Measurements from ENCODE around the gene RERE. TPM values are rescaled to one million over a fixed set of nuclear protein-coding genes. Genes with fewer than 3 reads are reported as not detected.
A peak's percentile ranks its signal among the peaks of the same experiment; 100 is the strongest.

The RERE gene
- total RNA-seq, 2 experiments from 2014 or later, result 45.8 to 57.1 TPM

DNA sequence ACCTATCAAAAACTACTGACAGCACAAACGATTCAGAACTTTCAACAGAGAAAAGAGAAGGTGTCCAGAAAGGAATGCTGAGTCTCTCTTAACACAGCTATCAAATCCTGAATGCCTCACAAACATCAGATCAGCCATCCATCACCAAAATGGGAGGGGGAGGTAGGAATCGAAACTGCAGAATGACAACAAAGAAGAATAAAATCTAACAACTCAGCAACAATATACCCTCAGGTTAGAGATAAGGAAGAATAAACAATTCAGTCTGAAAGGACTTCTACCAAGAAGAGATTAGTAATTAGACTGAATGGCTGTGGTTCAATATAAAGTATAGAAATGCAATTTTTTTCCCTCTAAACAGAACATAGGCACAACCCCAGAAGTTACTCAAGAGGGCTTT lies 94.4 kb downstream of the RERE start:
- Mint-ChIP-seq H3K27me3 (no peaks in the 10 kb centered on the region), H3K9me3 (no peaks in the 10 kb centered on the region), H3K4me3 (no peak overlapping the region), H3K27ac (no peak overlapping the region), H3K36me3 (ENCODE audit: low read depth) (no peaks in the 10 kb centered on the region), H3K4me1 (ENCODE audit: low read depth) (peaks cover 17% of the 10 kb centered on the region)
- no peak for ATAC-seq
- intact Hi-C loops (cut with micrococcal nuclease), result loop anchor here (10.0 kb wide), 1 partner anchor 122 kb away; no protein-coding TSS in a partner anchor
- TF ChIP-seq, protein P1, sequence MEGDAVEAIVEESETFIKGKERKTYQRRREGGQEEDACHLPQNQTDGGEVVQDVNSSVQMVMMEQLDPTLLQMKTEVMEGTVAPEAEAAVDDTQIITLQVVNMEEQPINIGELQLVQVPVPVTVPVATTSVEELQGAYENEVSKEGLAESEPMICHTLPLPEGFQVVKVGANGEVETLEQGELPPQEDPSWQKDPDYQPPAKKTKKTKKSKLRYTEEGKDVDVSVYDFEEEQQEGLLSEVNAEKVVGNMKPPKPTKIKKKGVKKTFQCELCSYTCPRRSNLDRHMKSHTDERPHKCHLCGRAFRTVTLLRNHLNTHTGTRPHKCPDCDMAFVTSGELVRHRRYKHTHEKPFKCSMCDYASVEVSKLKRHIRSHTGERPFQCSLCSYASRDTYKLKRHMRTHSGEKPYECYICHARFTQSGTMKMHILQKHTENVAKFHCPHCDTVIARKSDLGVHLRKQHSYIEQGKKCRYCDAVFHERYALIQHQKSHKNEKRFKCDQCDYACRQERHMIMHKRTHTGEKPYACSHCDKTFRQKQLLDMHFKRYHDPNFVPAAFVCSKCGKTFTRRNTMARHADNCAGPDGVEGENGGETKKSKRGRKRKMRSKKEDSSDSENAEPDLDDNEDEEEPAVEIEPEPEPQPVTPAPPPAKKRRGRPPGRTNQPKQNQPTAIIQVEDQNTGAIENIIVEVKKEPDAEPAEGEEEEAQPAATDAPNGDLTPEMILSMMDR (IDR thresholded peaks at IDR 0.05), result no peak
- DNase-seq, result no peak
- ChIA-PET POLR2A (no interaction called here), CTCF (interaction anchor here (0.9 to 11.8 kb wide), 5 partner anchors 16 to 161 kb away, joined by 3 to 147 read pairs (median 5); no protein-coding TSS in a partner anchor)

DNA sequence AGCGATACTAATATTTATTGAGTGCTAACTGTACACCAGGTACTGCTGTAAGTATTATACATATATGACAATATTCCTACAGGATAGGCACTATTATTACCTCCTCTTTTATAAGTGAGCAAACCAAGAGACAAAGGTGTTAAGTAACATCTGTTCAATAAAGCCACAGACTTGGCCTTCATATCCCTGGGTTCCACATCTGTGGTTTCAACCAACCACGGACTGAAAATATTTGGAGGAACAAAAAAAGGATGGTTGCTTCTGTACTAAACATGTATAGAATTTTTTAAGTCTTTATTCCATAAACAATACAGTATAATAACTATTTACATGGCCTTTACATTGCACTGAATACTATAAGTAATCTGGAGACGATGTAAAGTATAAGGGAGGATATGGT lies 95.1 kb downstream of the RERE start:
- H3K4me3 Mint-ChIP-seq, result no peak overlapping the region
- ChIA-PET POLR2A (interaction anchor here (0.6 to 0.7 kb wide), 2 partner anchors 16 to 22 kb away, joined by 3 to 5 read pairs; no protein-coding TSS in a partner anchor), CTCF (interaction anchor here (1.8 to 11.8 kb wide), 3 partner anchors 51 to 160 kb away, joined by 5 to 147 read pairs (median 60); no protein-coding TSS in a partner anchor)
- peaks cover 22% of the 10 kb centered on the region for H3K4me1 Mint-ChIP-seq (ENCODE audit: low read depth)
- no peaks in the 10 kb centered on the region for H3K36me3 Mint-ChIP-seq (ENCODE audit: low read depth)
- DNase-seq (no peak), ATAC-seq (no peak)
- TF ChIP-seq, protein P1 (IDR thresholded peaks at IDR 0.05), result no peak
- no peak overlapping the region for H3K27ac Mint-ChIP-seq
- no peaks in the 10 kb centered on the region for H3K9me3 Mint-ChIP-seq
- no peaks in the 10 kb centered on the region for H3K27me3 Mint-ChIP-seq
- intact Hi-C loops (cut with micrococcal nuclease), result loop anchor here (10.0 kb wide), 1 partner anchor 122 kb away; no protein-coding TSS in a partner anchor

- POLR2A ChIA-PET, result interaction anchor here (0.6 to 0.7 kb wide), 2 partner anchors 15 to 21 kb away, joined by 3 to 5 read pairs; no protein-coding TSS in a partner anchor
- CTCF ChIA-PET, result interaction anchor here (0.8 to 11.8 kb wide), 2 partner anchors 160 to 283 kb away, joined by 3 to 147 read pairs; no protein-coding TSS in a partner anchor
- intact Hi-C loops (cut with micrococcal nuclease), result loop anchor here (10.0 kb wide), 1 partner anchor 123 kb away; no protein-coding TSS in a partner anchor
- TF ChIP-seq, protein P1 (IDR thresholded peaks at IDR 0.05), result no peak
- Mint-ChIP-seq H3K4me3 (no peak overlapping the region), H3K4me1 (ENCODE audit: low read depth) (peaks cover 22% of the 10 kb centered on the region), H3K9me3 (no peaks in the 10 kb centered on the region), H3K36me3 (ENCODE audit: low read depth) (no peaks in the 10 kb centered on the region), H3K27ac (no peak overlapping the region), H3K27me3 (no peaks in the 10 kb centered on the region)
- DNase-seq (no peak), ATAC-seq (no peak)
These were observed 95.6 kb downstream of the RERE start for GRCh38 chr1:8721679-8722324.

DNA sequence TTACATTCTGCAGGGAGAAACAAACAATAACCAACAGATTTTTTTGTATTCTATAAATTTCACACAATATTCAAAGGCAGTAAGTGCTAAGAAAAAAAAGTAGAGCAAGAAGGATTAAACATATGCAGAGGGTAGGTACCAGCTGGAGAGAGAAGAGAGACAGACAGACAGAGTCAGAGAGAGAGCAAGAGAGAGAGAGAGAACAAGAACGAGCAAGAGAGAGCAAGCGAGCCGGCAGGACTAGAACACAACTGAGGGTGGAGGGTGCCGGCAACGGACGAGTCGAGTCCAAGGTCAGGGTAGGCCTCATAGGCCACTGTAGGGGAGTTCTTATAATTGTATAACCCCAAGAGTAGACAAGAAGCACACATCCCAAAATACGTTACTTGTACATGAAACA lies 97.1 kb downstream of the RERE start:
- H3K27me3 Mint-ChIP-seq, result no peaks in the 10 kb centered on the region
- DNase-seq (no peak), ATAC-seq (no peak)
- TF ChIP-seq, protein P1 (IDR thresholded peaks at IDR 0.05), result no peak
- no peak overlapping the region for H3K4me3 Mint-ChIP-seq
- ChIA-PET CTCF (no interaction called here), POLR2A (interaction anchor here (0.6 kb wide), 1 partner anchor 1926 kb away, joined by 4 read pairs; no protein-coding TSS in a partner anchor)
- H3K27ac Mint-ChIP-seq, result no peak overlapping the region
- peaks cover 20% of the 10 kb centered on the region for H3K4me1 Mint-ChIP-seq (ENCODE audit: low read depth)
- no peaks in the 10 kb centered on the region for H3K36me3 Mint-ChIP-seq (ENCODE audit: low read depth)
- intact Hi-C loops (cut with micrococcal nuclease), result loop anchor here (10.0 kb wide), 1 partner anchor 124 kb away; no protein-coding TSS in a partner anchor
- H3K9me3 Mint-ChIP-seq, result no peaks in the 10 kb centered on the region

DNA sequence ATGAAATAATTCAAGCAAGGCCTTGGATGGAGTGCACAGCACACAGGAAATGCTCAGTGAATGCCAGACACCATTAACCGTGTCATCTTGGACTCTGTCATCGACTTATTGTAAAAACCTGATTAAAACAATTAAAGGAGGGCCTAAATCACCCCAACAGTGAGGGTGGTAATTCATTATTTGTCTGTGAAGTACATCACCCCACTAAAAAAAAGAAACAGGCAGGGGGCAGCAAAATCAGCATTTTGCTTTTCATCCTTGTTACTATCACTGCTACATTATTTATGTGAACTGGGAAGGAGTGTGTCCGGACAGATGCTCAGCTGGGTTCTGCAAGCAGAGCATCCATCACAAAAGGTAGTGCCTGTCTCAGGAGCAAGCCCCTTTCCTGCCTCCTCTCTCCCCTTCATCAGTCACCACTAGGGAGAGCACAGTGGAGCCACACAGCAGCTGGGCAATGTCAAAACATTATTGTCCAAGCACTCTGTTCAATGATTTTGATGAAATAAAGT lies 98.5 kb downstream of the RERE start:
- Mint-ChIP-seq H3K27me3 (no peaks in the 10 kb centered on the region), H3K9me3 (no peaks in the 10 kb centered on the region), H3K27ac (no peak overlapping the region), H3K36me3 (ENCODE audit: low read depth) (no peaks in the 10 kb centered on the region), H3K4me1 (ENCODE audit: low read depth) (peaks cover 26% of the 10 kb centered on the region), H3K4me3 (no peak overlapping the region)
- ATAC-seq (no peak), DNase-seq (peak; percentile 11)
- TF ChIP-seq, protein P1 (IDR thresholded peaks at IDR 0.05), result peak; percentile 32
- ChIA-PET POLR2A (no interaction called here), CTCF (interaction anchor here (1.0 to 2.7 kb wide), 6 partner anchors 7 to 157 kb away, joined by 3 to 21 read pairs (median 4); no protein-coding TSS in a partner anchor)
- intact Hi-C loops (cut with micrococcal nuclease), result no loop called here
